ENCODE results near the gene MIS18BP1.
"Not testable (repeated sequence)": the region's sequence is repeated elsewhere in the genome, so short reads cannot be mapped to it uniquely, and the experiment has no call there.

MIS18BP1 gene

GRCh38 chr14:45246151-45246550 is 6.9 kb downstream of the MIS18BP1 start:
- DNase-seq (ENCODE audit: low read depth in 2 of 2): no peak

GRCh38 chr14:45242706-45243105 is 10.3 kb downstream of the MIS18BP1 start:
- no peak for DNase-seq (ENCODE audit: low read depth in 2 of 2)

- DNase-seq (ENCODE audit: low read depth in 2 of 2): no peak
These were observed 14.0 kb downstream of the MIS18BP1 start for GRCh38 chr14:45238988-45239387.

GRCh38 chr14:45227566-45227965 is 25.4 kb downstream of the MIS18BP1 start:
- DNase-seq (ENCODE audit: low read depth in 2 of 2): no peak

GRCh38 chr14:45222485-45223262 is 30.3 kb downstream of the MIS18BP1 start:
- no peak for DNase-seq (ENCODE audit: low read depth in 2 of 2)

GRCh38 chr14:45214341-45214740 is 38.7 kb downstream of the MIS18BP1 start:
- not testable (repeated sequence) for DNase-seq (ENCODE audit: low read depth in 2 of 2)

- DNase-seq (ENCODE audit: low read depth in 2 of 2): not testable (repeated sequence)
These were observed 39.3 kb downstream of the MIS18BP1 start for GRCh38 chr14:45213716-45214115.

- DNase-seq (ENCODE audit: low read depth in 2 of 2): no peak
These were observed 40.8 kb downstream of the MIS18BP1 start for GRCh38 chr14:45212231-45212630.

- no peak for DNase-seq (ENCODE audit: low read depth in 2 of 2)
These were observed 41.7 kb downstream of the MIS18BP1 start for GRCh38 chr14:45211295-45211694.

- no peak for DNase-seq (ENCODE audit: low read depth in 2 of 2)
These were observed 42.8 kb downstream of the MIS18BP1 start for GRCh38 chr14:45210159-45210558.

GRCh38 chr14:45204241-45204640 is 48.8 kb downstream of the MIS18BP1 start:
- no peak for DNase-seq (ENCODE audit: low read depth in 2 of 2)

GRCh38 chr14:45201905-45202304 is 51.1 kb downstream of the MIS18BP1 start:
- no peak for DNase-seq (ENCODE audit: low read depth in 2 of 2)

GRCh38 chr14:45199230-45199629 is 53.8 kb downstream of the MIS18BP1 start:
- no peak for DNase-seq (ENCODE audit: low read depth in 2 of 2)

GRCh38 chr14:45198551-45198950 is 54.5 kb downstream of the MIS18BP1 start:
- no peak for DNase-seq (ENCODE audit: low read depth in 2 of 2)

GRCh38 chr14:45194964-45195363 is 58.0 kb downstream of the MIS18BP1 start:
- no peak for DNase-seq (ENCODE audit: low read depth in 2 of 2)

GRCh38 chr14:45185100-45185814 is 67.7 kb downstream of the MIS18BP1 start:
- DNase-seq (ENCODE audit: low read depth in 2 of 2): no peak

GRCh38 chr14:45181806-45182205 is 71.2 kb downstream of the MIS18BP1 start:
- no peak for DNase-seq (ENCODE audit: low read depth in 2 of 2)

GRCh38 chr14:45181329-45181728 is 71.7 kb downstream of the MIS18BP1 start:
- no peak for DNase-seq (ENCODE audit: low read depth in 2 of 2)

- no peak for DNase-seq (ENCODE audit: low read depth in 2 of 2)
These were observed 75.9 kb downstream of the MIS18BP1 start for GRCh38 chr14:45177076-45177475.

- DNase-seq (ENCODE audit: low read depth in 2 of 2): no peak
These were observed 83.1 kb downstream of the MIS18BP1 start for GRCh38 chr14:45169906-45170305.

- DNase-seq (ENCODE audit: low read depth in 2 of 2): no peak
These were observed 96.9 kb downstream of the MIS18BP1 start for GRCh38 chr14:45156067-45156466.
